ENCODE data around the gene JMJD1C. TPM values are rescaled to one million over a fixed set of nuclear protein-coding genes. Genes with fewer than 3 reads are reported as not detected.

JMJD1C gene
- total RNA-seq, 1 donor from 2014 or later: 72.9 TPM

DNA sequence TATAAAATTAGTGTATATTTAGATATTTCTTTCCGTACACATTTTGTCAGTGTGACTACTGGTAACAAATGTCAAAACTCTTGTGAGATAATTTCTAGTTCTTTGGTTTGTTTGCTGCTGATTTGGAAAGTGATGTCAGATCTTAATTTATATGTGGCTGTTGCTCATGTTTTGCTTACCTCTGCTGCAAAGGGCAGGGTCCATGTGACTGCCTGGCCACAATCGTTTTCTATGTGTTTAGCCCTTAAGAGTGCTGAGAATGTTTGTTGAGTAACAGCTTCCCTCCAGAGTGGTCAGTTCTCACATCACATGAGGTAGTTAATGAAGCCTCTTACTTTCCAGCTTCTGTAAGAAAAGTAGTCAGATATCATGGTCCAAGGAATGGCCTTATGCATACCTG is 328.5 kb downstream of the JMJD1C start:
- Mint-ChIP-seq H3K27ac (ENCODE audit: unreplicated experiment) (peak overlapping the region; percentile 46), H3K36me3 (ENCODE audit: low read depth) (peaks cover 1% of the 10 kb centered on the region), H3K4me1 (ENCODE audit: low read depth) (peaks cover 51% of the 10 kb centered on the region), H3K4me3 (ENCODE audit: unreplicated experiment) (no peak overlapping the region), H3K27me3 (ENCODE audit: low read depth) (no peaks in the 10 kb centered on the region), H3K9me3 (ENCODE audit: low read depth) (peaks cover 6% of the 10 kb centered on the region)
- no peak for TF ChIP-seq CTCF (IDR thresholded peaks at IDR 0.05)
- DNase-seq (ENCODE audit: low spot score): no peak

- H3K27me3 Mint-ChIP-seq (ENCODE audit: low read depth): no peaks in the 10 kb centered on the region
- H3K4me3 Mint-ChIP-seq (ENCODE audit: unreplicated experiment): peak overlapping the region; percentile 85
- H3K9me3 Mint-ChIP-seq (ENCODE audit: low read depth): peaks cover 12% of the 10 kb centered on the region
- no peak for DNase-seq (ENCODE audit: low spot score)
- H3K27ac Mint-ChIP-seq (ENCODE audit: unreplicated experiment): peak overlapping the region; percentile 89
- peaks cover 1% of the 10 kb centered on the region for H3K36me3 Mint-ChIP-seq (ENCODE audit: low read depth)
- peak; percentile 4 for TF ChIP-seq CTCF (IDR thresholded peaks at IDR 0.05)
- H3K4me1 Mint-ChIP-seq (ENCODE audit: low read depth): peaks cover 48% of the 10 kb centered on the region
Measured at GRCh38 chr10:63133821-63134557, 331.8 kb downstream of the JMJD1C start.

DNA sequence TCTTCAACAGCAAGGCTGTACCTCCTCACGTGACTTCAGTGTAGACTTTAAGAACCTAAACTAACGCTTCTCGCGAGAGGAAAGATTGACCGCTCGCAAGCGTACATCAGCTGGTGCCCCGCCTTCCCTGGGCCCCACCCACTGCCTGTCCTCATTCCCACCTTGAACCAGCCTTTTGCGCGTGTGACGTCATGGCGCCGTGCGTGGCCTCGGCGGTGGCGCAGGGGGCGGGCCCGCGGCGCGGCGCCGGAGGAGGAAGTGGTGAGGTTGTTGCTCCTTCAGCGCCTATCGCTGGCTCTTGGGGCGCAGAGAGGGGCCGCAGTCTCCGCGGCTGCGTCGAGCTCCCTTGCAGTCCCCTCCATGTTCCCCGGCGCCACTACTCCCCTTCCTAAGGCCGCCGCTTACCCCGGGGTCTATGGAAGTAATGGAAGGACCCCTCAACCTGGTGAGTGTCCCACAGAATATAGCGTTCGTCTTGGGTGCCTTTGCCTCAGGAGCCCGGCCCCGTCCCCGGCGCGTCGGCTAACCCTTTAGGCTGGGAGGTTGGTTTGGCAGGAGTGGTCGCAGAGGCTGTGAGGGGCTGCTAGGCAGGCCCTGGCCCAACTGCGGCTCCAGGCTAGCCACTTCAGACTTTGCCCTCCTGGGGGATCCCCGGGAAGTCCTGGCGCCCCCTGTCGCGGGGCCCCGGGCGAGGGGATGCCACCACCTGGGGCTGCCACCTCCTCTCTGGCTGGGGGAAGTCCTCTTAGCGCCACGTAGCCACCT is 332.5 kb downstream of the JMJD1C start, which contains the start of gene NRBF2:
Gene NRBF2 (plus strand): TSS at position 273 of the 765 bp plus-strand sequence. CDS start 143 bp downstream, at position 416.
- Mint-ChIP-seq H3K9me3 (ENCODE audit: low read depth) (peaks cover 12% of the 10 kb centered on the region), H3K4me3 (ENCODE audit: unreplicated experiment) (peak within 1 kb of the TSS; percentile 85), H3K36me3 (ENCODE audit: low read depth) (peaks cover 1% of the 10 kb centered on the region), H3K27me3 (ENCODE audit: low read depth) (no peaks in the 10 kb centered on the region), H3K27ac (ENCODE audit: unreplicated experiment) (peak within 1 kb of the TSS; percentile 89), H3K4me1 (ENCODE audit: low read depth) (peaks cover 49% of the 10 kb centered on the region)
- TF ChIP-seq CTCF (IDR thresholded peaks at IDR 0.05): peak; percentile 70
- peak; percentile 98 for DNase-seq (ENCODE audit: low spot score)

GRCh38 chr10:63132651-63133055 is 333.1 kb downstream of the JMJD1C start:
- Mint-ChIP-seq H3K27me3 (ENCODE audit: low read depth) (no peaks in the 10 kb centered on the region), H3K27ac (ENCODE audit: unreplicated experiment) (peak overlapping the region; percentile 89), H3K36me3 (ENCODE audit: low read depth) (peaks cover 1% of the 10 kb centered on the region), H3K9me3 (ENCODE audit: low read depth) (peaks cover 12% of the 10 kb centered on the region), H3K4me3 (ENCODE audit: unreplicated experiment) (peak overlapping the region; percentile 85), H3K4me1 (ENCODE audit: low read depth) (peaks cover 46% of the 10 kb centered on the region)
- no peak for TF ChIP-seq CTCF (IDR thresholded peaks at IDR 0.05)
- no peak for DNase-seq (ENCODE audit: low spot score)

DNA sequence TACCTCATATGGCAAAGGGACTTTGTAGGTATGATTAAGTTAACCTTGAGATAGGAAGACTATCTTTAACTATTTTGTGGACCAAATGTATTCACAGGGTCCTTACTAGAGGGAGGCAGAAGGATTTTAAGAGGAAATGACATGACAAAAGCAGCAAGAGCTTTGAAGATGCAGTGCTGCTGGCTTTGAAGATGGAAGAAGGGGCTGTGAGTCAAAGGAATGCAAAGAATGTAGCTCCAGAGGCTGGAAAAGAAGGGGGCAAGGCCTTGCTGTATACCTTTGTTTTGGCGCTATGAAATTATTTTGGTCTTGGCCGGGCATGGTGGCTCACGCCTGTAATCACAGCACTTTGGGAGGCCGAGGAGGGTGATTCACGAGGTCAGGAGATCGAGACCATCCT is 335.9 kb downstream of the JMJD1C start:
- no peak for DNase-seq (ENCODE audit: low spot score)
- no peak overlapping the region for H3K4me3 Mint-ChIP-seq (ENCODE audit: unreplicated experiment)

More for the DNA sequence above, 335.9 kb downstream of the JMJD1C start:
- Mint-ChIP-seq H3K27ac (ENCODE audit: unreplicated experiment) (no peak overlapping the region), H3K36me3 (ENCODE audit: low read depth) (peaks cover 1% of the 10 kb centered on the region), H3K4me1 (ENCODE audit: low read depth) (peaks cover 21% of the 10 kb centered on the region), H3K27me3 (ENCODE audit: low read depth) (no peaks in the 10 kb centered on the region), H3K9me3 (ENCODE audit: low read depth) (peaks cover 12% of the 10 kb centered on the region)
- no peak for TF ChIP-seq CTCF (IDR thresholded peaks at IDR 0.05)

Measured in chondrocyte (in vitro differentiated cells).